HCT116 (cell line): Measurements from ENCODE around the gene XG. TPM values are rescaled to one million over a fixed set of nuclear protein-coding genes. Genes with fewer than 3 reads are reported as not detected.

Experiments used
- ATAC-seq: fragments of 200-7000 bp; cut with Tn5 transposase; 2 replicates; pipeline ENCODE4 v1.9.1; 2020; ENCODE audit warnings: mild to moderate bottlenecking, moderate library complexity
- BruUV-seq: library from RNA; stranded (reverse); fragments of 400-500 nt; replicated peaks from 2 replicates; lab custom pipeline; 2021; lab: Mats Ljungman, UMichigan
- CTCF ChIA-PET: fragments of 300-600 bp; sonication (Branson Sonifier 250); formaldehyde crosslinking; loops from one replicate; lab custom pipeline; 2021; ENCODE audit warnings: antibody characterized with exemption; lab: Charles Lee
- POLR2A ChIA-PET: fragments of 300-600, 350-600 bp; sonication (Branson Sonifier 250); formaldehyde crosslinking; loops from one replicate; lab custom pipeline; 2021; ENCODE audit warnings: antibody characterized with exemption; lab: Charles Lee
- RAD21 ChIA-PET, 2 experiments: fragments of 300-600 bp; sonication (Branson Sonifier 250); formaldehyde crosslinking; loops; one replicate each; lab custom pipeline; 2023; ENCODE audit warnings: low total read pairs in 2 of 2; ENCODE audit not compliant: uncharacterized antibody in 2 of 2, unreplicated experiment in 2 of 2, low non-redundant PET in 1 of 2; lab: Charles Lee
- DNase-seq: peaks from one replicate; pipeline ENCODE4 v3.0.0-alpha.2; 2010; ENCODE audit warnings: low read depth, low spot score
- H2AFZ ChIP-seq: fragments of 200-600 bp; shearing (Covaris generic), sonication (generic); 2 replicates; pipeline ENCODE4 v1.6.1; 2017; ENCODE audit warnings: low read depth, mixed run types, mixed read lengths, antibody characterized with exemption, low read length; ENCODE audit not compliant: poor library complexity, severe bottlenecking
- H3K27ac ChIP-seq: 2 replicates; pipeline ENCODE4 v1.5.1; 2012; ENCODE audit warnings: low read depth, low read length
- H3K27me3 ChIP-seq: fragments of 200-600 bp; sonication (generic); 2 replicates; pipeline ENCODE4 v1.6.1; 2016; ENCODE audit warnings: mixed run types, low read length, mixed read lengths; ENCODE audit not compliant: insufficient read depth
- H3K36me3 ChIP-seq, 2 experiments: fragments of 200-500 bp in 1 of 2; fragments of 200-600 bp in 1 of 2; sonication (Bioruptor generic) in 1 of 2; sonication (generic) in 1 of 2; 2 replicates each; pipeline versions ENCODE4 v1.5.1 to v1.6.1; 2014 to 2016; ENCODE audit warnings: low read length in 2 of 2, inconsistent platforms in 1 of 2, mixed read lengths in 1 of 2, mixed run types in 1 of 2; ENCODE audit not compliant: insufficient read depth in 2 of 2, control insufficient read depth in 1 of 2
- H3K4me1 ChIP-seq, 2 experiments: fragments of 200-600 bp in 1 of 2; sonication (generic) in 1 of 2; 2 replicates each; pipeline versions ENCODE4 v1.5.1 to v1.6.1; 2012 to 2017; ENCODE audit warnings: low read length in 2 of 2, inconsistent platforms in 1 of 2, mild to moderate bottlenecking in 1 of 2, mixed read lengths in 1 of 2, mixed run types in 1 of 2, moderate library complexity in 1 of 2; ENCODE audit not compliant: insufficient read depth in 2 of 2, control insufficient read depth in 1 of 2
- H3K4me2 ChIP-seq: fragments of 200-600 bp; sonication (generic); 2 replicates; pipeline ENCODE4 v1.6.1; 2017; ENCODE audit warnings: mixed run types, low read length, mixed read lengths
- H3K4me3 ChIP-seq, 2 experiments: fragments of 200-600 bp in 1 of 2; sonication (generic) in 1 of 2; replicated peaks in 1 of 2; 2 replicates each; pipeline ENCODE4 v1.5.1; 2011 to 2016; ENCODE audit warnings: low read length in 2 of 2, control low read depth in 1 of 2, low read depth in 1 of 2, mild to moderate bottlenecking in 1 of 2, mixed read lengths in 1 of 2, mixed run types in 1 of 2
- H3K79me2 ChIP-seq: fragments of 200-600 bp; sonication (generic); 2 replicates; pipeline ENCODE4 v1.6.1; 2017; ENCODE audit warnings: mild to moderate bottlenecking, mixed run types, low read length, moderate library complexity, mixed read lengths; ENCODE audit not compliant: insufficient read depth
- H3K9ac ChIP-seq: fragments of 200-600 bp; sonication (generic); 2 replicates; pipeline ENCODE4 v1.6.1; 2016; ENCODE audit warnings: low read length, mixed read lengths
- H3K9me2 ChIP-seq: fragments of 200-600 bp; sonication (generic), shearing (Covaris generic); 2 replicates; pipeline ENCODE4 v1.6.1; 2017; ENCODE audit warnings: mixed run types, mild to moderate bottlenecking, moderate library complexity; ENCODE audit not compliant: insufficient read depth
- H3K9me3 ChIP-seq, 2 experiments: fragments of 200-500 bp in 1 of 2; fragments of 200-600 bp in 1 of 2; sonication (Bioruptor generic) in 1 of 2; sonication (generic) in 1 of 2; 2 replicates each; pipeline ENCODE4 v1.6.1; 2014 to 2017; ENCODE audit warnings: low read length in 2 of 2, mixed read lengths in 2 of 2, inconsistent platforms in 1 of 2, low read depth in 1 of 2, mild to moderate bottlenecking in 1 of 2, mixed run types in 1 of 2, moderate library complexity in 1 of 2; ENCODE audit not compliant: control insufficient read depth in 1 of 2, insufficient read depth in 1 of 2
- H4K20me1 ChIP-seq: fragments of 200-600 bp; sonication (generic), shearing (Covaris generic); 2 replicates; pipeline ENCODE4 v1.6.1; 2017; ENCODE audit warnings: mixed run types, mild to moderate bottlenecking, moderate library complexity; ENCODE audit not compliant: insufficient read depth
- ATF3 ChIP-seq: IDR thresholded peaks from 2 replicates; pipeline ENCODE4 v1.6.1; 2012
- CTCF ChIP-seq, 3 experiments: fragments of 200-600 bp in 1 of 3; sonication (generic) in 1 of 3; IDR thresholded peaks in 2 of 3; conservative IDR thresholded peaks in 1 of 3; 2 replicates each; pipeline ENCODE4 v1.5.1; 2012 to 2017; ENCODE audit warnings: low read depth in 2 of 3, low read length in 2 of 3, antibody characterized with exemption in 1 of 3, borderline replicate concordance in 1 of 3, control low read depth in 1 of 3, mild to moderate bottlenecking in 1 of 3, mixed read lengths in 1 of 3, mixed run types in 1 of 3, moderate library complexity in 1 of 3; ENCODE audit not compliant: insufficient read depth in 1 of 3
- ELF1 ChIP-seq: IDR thresholded peaks from 2 replicates; pipeline ENCODE4 v1.6.1; 2012; ENCODE audit warnings: low read depth, borderline replicate concordance
- EZH2phosphoT487 ChIP-seq: fragments of 200-600 bp; IDR thresholded peaks from 2 replicates; pipeline ENCODE4 v1.6.1; 2018; ENCODE audit warnings: antibody characterized with exemption, borderline replicate concordance
- MAX ChIP-seq: IDR thresholded peaks from 2 replicates; pipeline ENCODE4 v1.6.1; 2012
- POLR2AphosphoS5 ChIP-seq: IDR thresholded peaks from 2 replicates; pipeline ENCODE4 v1.6.1; 2011; ENCODE audit warnings: mild to moderate bottlenecking, low read depth, low read length, moderate library complexity
- ZBTB33 ChIP-seq: IDR thresholded peaks from 2 replicates; pipeline ENCODE4 v1.6.1; 2011; ENCODE audit warnings: mild to moderate bottlenecking, low read length, moderate library complexity; ENCODE audit not compliant: insufficient replicate concordance; ENCODE audit errors: extremely low read depth
- ZNF274 ChIP-seq: fragments of 200-500 bp; sonication (Bioruptor generic); IDR thresholded peaks from 2 replicates; pipeline ENCODE4 v1.6.1; 2014; ENCODE audit warnings: mild to moderate bottlenecking, low read depth, low read length, inconsistent platforms
- intact Hi-C: fragments of 100-400 bp; cut with micrococcal nuclease; formaldehyde crosslinking; loops from 2 replicates; pipeline ENCODE4 v1.10.0; 2022
- total RNA-seq: library from RNA; stranded (reverse); gene quantifications from one replicate; pipeline ENCODE4 v1.2.1, GENCODE V29; 2021; ENCODE audit not compliant: unreplicated experiment

Gene XG
- total RNA-seq, 1 experiment from 2014 or later: not detected

- no TSS peak for BruUV-seq
- Histone ChIP-seq H3K79me2 (peaks cover 29% of the 10 kb centered on the region; the same call in 1 of the 2 replicates), H3K9ac (peak overlapping the region; percentile 40), H3K9me3 (no peaks in the 10 kb centered on the region), H3K9me2 (no peaks in the 10 kb centered on the region), H3K36me3 (no peaks in the 10 kb centered on the region), H3K27me3 (no peaks in the 10 kb centered on the region), H4K20me1 (no peaks in the 10 kb centered on the region), H3K27ac (no peak overlapping the region), H3K4me3 (no peak overlapping the region), H3K4me1 (peaks cover 11 to 46% of the 10 kb centered on the region in 2 experiments), H3K4me2 (peak overlapping the region; percentile 59), H2AFZ (no peak overlapping the region)
- DNase-seq: peak; percentile 64
- ChIA-PET CTCF (no interaction called here), POLR2A (no interaction called here), RAD21 (no interaction called here)
- intact Hi-C loops: no loop called here
- peak; percentile 68 for ATAC-seq
- TF ChIP-seq POLR2AphosphoS5 (peak; percentile 30; the same call in 1 of the 2 replicates), ZNF274 (no peak)
These were observed 44.5 kb upstream of the XG start for GRCh38 chrX:2707334-2707760.

- no peak overlapping the region for H3K4me3 ChIP-seq
- RAD21 ChIA-PET: no interaction called here
- no peaks in the 10 kb centered on the region for H3K27me3 ChIP-seq
- ATAC-seq: peak; percentile 58
- no peak overlapping the region for H2AFZ ChIP-seq
- peaks cover 26% of the 10 kb centered on the region; the same call in 1 of the 2 replicates for H3K79me2 ChIP-seq
- H3K9me3 ChIP-seq: no peaks in the 10 kb centered on the region
- peak overlapping the region; percentile 59; the same call in 1 of the 2 replicates for H3K4me2 ChIP-seq
- POLR2A ChIA-PET: no interaction called here
- no TSS peak for BruUV-seq
- TF ChIP-seq POLR2AphosphoS5 (no peak), EZH2phosphoT487 (no peak), CTCF (IDR thresholded peaks at IDR 0.05 in 2 of 3, conservative IDR thresholded peaks at IDR 0.05 in 1 of 3; ENCODE audit: borderline replicate concordance in 1 of 3, insufficient read depth in 1 of 3, low read depth in 2 of 3, low read length in 2 of 3) (peak in 2 of 3 experiments; percentile 12 to 26; a peak in 1 of 6 replicates), MAX (no peak), ELF1 (no peak), ZBTB33 (no peak), ZNF274 (no peak), ATF3 (no peak)
- no peak for DNase-seq
- H3K4me1 ChIP-seq: peaks cover 11 to 46% of the 10 kb centered on the region in 2 experiments
- H3K9ac ChIP-seq: peak overlapping the region; percentile 40; the same call in 1 of the 2 replicates
- intact Hi-C loops: no loop called here
- H4K20me1 ChIP-seq: no peaks in the 10 kb centered on the region
- CTCF ChIA-PET: no interaction called here
- H3K27ac ChIP-seq: no peak overlapping the region
- H3K9me2 ChIP-seq: no peaks in the 10 kb centered on the region
- no peaks in the 10 kb centered on the region for H3K36me3 ChIP-seq
These were observed 43.8 kb upstream of the XG start for GRCh38 chrX:2708021-2708420.
